Choroid plexus epithelial cell (primary cell): ENCODE results near the gene PLD1.

ENCODE experiments used
- DNase-seq: peaks from one replicate; pipeline ENCODE4 v3.0.0-alpha.2; 2010; ENCODE audit warnings: low read depth
- H3K4me3 ChIP-seq: 2 replicates; pipeline ENCODE4 v1.5.1; 2011; ENCODE audit warnings: low read depth, mild to moderate bottlenecking, control low read depth, low read length, moderate library complexity
- CTCF ChIP-seq: conservative IDR thresholded peaks from 2 replicates; pipeline ENCODE4 v1.5.1; 2011; ENCODE audit warnings: low read depth, mild to moderate bottlenecking, control low read depth, inconsistent platforms, low read length, moderate library complexity

The PLD1 gene

GRCh38 chr3:171732756-171733155, 77.5 kb downstream of the PLD1 start:
- H3K4me3 ChIP-seq, result no peak overlapping the region
- DNase-seq, result no peak
- no peak for TF ChIP-seq CTCF

- H3K4me3 ChIP-seq, result no peak overlapping the region
- no peak for TF ChIP-seq CTCF
- DNase-seq, result no peak
These were observed 78.6 kb downstream of the PLD1 start for GRCh38 chr3:171731691-171732090.

GRCh38 chr3:171729452-171730334, 80.6 kb downstream of the PLD1 start:
- H3K4me3 ChIP-seq, result no peak overlapping the region
- TF ChIP-seq CTCF, result no peak
- DNase-seq, result no peak

- TF ChIP-seq CTCF, result no peak
- no peak for DNase-seq
- no peak overlapping the region for H3K4me3 ChIP-seq
These were observed 83.0 kb downstream of the PLD1 start for GRCh38 chr3:171727288-171727687.

GRCh38 chr3:171718493-171719185, 91.6 kb downstream of the PLD1 start:
- no peak overlapping the region for H3K4me3 ChIP-seq
- no peak for TF ChIP-seq CTCF
- DNase-seq, result no peak

- no peak for TF ChIP-seq CTCF
- H3K4me3 ChIP-seq, result no peak overlapping the region
- DNase-seq, result no peak
These were observed 95.1 kb downstream of the PLD1 start for GRCh38 chr3:171715155-171715554.
